K562 (cell line): ENCODE results near the gene SERPINA5. TPM values are rescaled to one million over a fixed set of nuclear protein-coding genes. Genes with fewer than 3 reads are reported as not detected.

ENCODE experiments used
- ATAC-seq: fragments of 200-7000 bp; cut with Tn5 transposase; 3 replicates; pipeline ENCODE4 v1.9.1; 2020; ENCODE audit warnings: moderate library complexity
- BruUV-seq: library from RNA; stranded (reverse); fragments of 400-500 nt; replicated peaks from 2 replicates; lab custom pipeline; 2021; lab: Mats Ljungman, UMichigan
- CTCF ChIA-PET: fragments of 300-600 bp; formaldehyde crosslinking; extraction: SDS; loops from one replicate; lab custom pipeline; 2021; ENCODE audit warnings: low intra/inter-chr PET ratio; lab: Yijun Ruan, JAX
- POLR2A ChIA-PET: fragments of 300-600, 350-650 bp; sonication (Branson Sonifier 250); formaldehyde crosslinking; extraction: SDS; loops from one replicate; lab custom pipeline; 2021; ENCODE audit warnings: antibody characterized with exemption, inconsistent platforms; lab: Yijun Ruan, JAX
- DNase-seq, 4 experiments: peaks; one replicate each; pipeline versions ENCODE4 v3.0.0 to v3.0.0-alpha.2; 2011 to 2018; ENCODE audit warnings: low spot score in 3 of 4, mixed read lengths in 3 of 4; ENCODE audit errors: extremely low read depth in 1 of 4
- FAIRE-seq: peaks from 2 replicates; lab custom pipeline; 2011; peaks lifted over from hg19 to GRCh38; lab: Jason Lieb, UNC
- H2AFZ ChIP-seq: 2 replicates; pipeline ENCODE4 v1.6.0; 2011; ENCODE audit warnings: low read depth, low read length, control low read depth, inconsistent platforms
- H3K27ac ChIP-seq: fragments of 200-600 bp; 3 replicates; pipeline ENCODE4 v1.8.0; 2011; ENCODE audit warnings: low read depth, mild to moderate bottlenecking, control low read depth, inconsistent platforms, low read length, moderate library complexity, mixed read lengths; ENCODE audit errors: extremely low read depth
- H3K27me3 ChIP-seq, 2 experiments: fragments of 300-600 bp in 1 of 2; 2 replicates in 1 of 2; 3 replicates in 1 of 2; pipeline versions ENCODE4 v1.6.0 to v1.8.0; 2011; ENCODE audit warnings: inconsistent platforms in 2 of 2, low read length in 2 of 2, mild to moderate bottlenecking in 1 of 2, mixed read lengths in 1 of 2, moderate library complexity in 1 of 2; ENCODE audit not compliant: control insufficient read depth in 2 of 2, insufficient read depth in 2 of 2
- H3K36me3 ChIP-seq: fragments of 300-600 bp; 3 replicates; pipeline ENCODE4 v1.8.0; 2011; ENCODE audit warnings: mild to moderate bottlenecking, low read length, inconsistent platforms; ENCODE audit not compliant: control insufficient read depth, insufficient read depth
- H3K4me1 ChIP-seq, 2 experiments: fragments of 200-600 bp in 1 of 2; replicated peaks in 1 of 2; 2 replicates in 1 of 2; 3 replicates in 1 of 2; pipeline versions ENCODE4 v1.5.1 to v1.8.0; 2011; ENCODE audit warnings: inconsistent platforms in 2 of 2, low read length in 2 of 2, mild to moderate bottlenecking in 1 of 2, mixed read lengths in 1 of 2, moderate library complexity in 1 of 2; ENCODE audit not compliant: control insufficient read depth in 2 of 2, insufficient read depth in 2 of 2
- H3K4me2 ChIP-seq: 2 replicates; pipeline ENCODE4 v1.6.1; 2011; ENCODE audit warnings: low read length, control low read depth, inconsistent platforms, mixed read lengths; ENCODE audit not compliant: insufficient read depth
- H3K4me3 ChIP-seq: fragments of 200-600 bp; sonication (generic), shearing (Covaris generic); 2 replicates; pipeline ENCODE4 v1.5.1; 2016; ENCODE audit warnings: control low read depth, inconsistent platforms
- H3K79me2 ChIP-seq: fragments of 200-600 bp; 3 replicates; pipeline ENCODE4 v1.8.0; 2011; ENCODE audit warnings: low read length, inconsistent platforms; ENCODE audit not compliant: control insufficient read depth, insufficient read depth
- H3K9ac ChIP-seq, 2 experiments: 2 replicates each; pipeline versions ENCODE4 v1.6.0 to v1.6.1; 2011; ENCODE audit warnings: low read depth in 2 of 2, low read length in 2 of 2, control low read depth in 1 of 2, inconsistent platforms in 1 of 2, mild to moderate bottlenecking in 1 of 2, mixed read lengths in 1 of 2; ENCODE audit not compliant: insufficient read depth in 1 of 2
- H3K9me1 ChIP-seq: one replicate; pipeline ENCODE4 v1.6.0; 2011; ENCODE audit warnings: inconsistent platforms, mild to moderate bottlenecking, low read length, moderate library complexity; ENCODE audit not compliant: control insufficient read depth, insufficient read depth
- H3K9me3 ChIP-seq: replicated peaks from 2 replicates; pipeline ENCODE4 v1.5.1; 2011; ENCODE audit warnings: low read depth, low read length, inconsistent platforms; ENCODE audit not compliant: control insufficient read depth, insufficient read depth
- H4K20me1 ChIP-seq: replicated peaks from 2 replicates; pipeline ENCODE4 v1.6.1; 2011; ENCODE audit warnings: low read length, inconsistent platforms, mixed read lengths; ENCODE audit not compliant: control insufficient read depth, insufficient read depth
- ARID2 ChIP-seq: fragments of 450-650 bp; IDR thresholded peaks from 2 replicates; pipeline ENCODE4 v1.6.1; 2017; ENCODE audit warnings: antibody characterized with exemption, mild to moderate bottlenecking
- CHCHD3 ChIP-seq: fragments of 250-450 bp; sonication (Bioruptor Pico); IDR thresholded peaks from 2 replicates; pipeline ENCODE4 v2.1.2; 2022; ENCODE audit warnings: mild to moderate bottlenecking
- JUND ChIP-seq, 2 experiments: IDR thresholded peaks; 2 replicates in 1 of 2; 3 replicates in 1 of 2; pipeline ENCODE4 v1.6.1; 2011; ENCODE audit warnings: borderline replicate concordance in 2 of 2, low read depth in 2 of 2, low read length in 2 of 2, improper control_type of control experiment in 1 of 2, missing biosample characterization in 1 of 2, missing genetic modification characterization in 1 of 2, missing genetic modification reagents in 1 of 2
- PRPF4 ChIP-seq: fragments of 200-400 bp; formaldehyde crosslinking; IDR thresholded peaks from one replicate; pipeline ENCODE4 v1.6.1; 2017; ENCODE audit warnings: low read length, low read depth, mild to moderate bottlenecking; ENCODE audit not compliant: insufficient read depth, poor library complexity, severe bottlenecking
- SIX5 ChIP-seq, 2 experiments: IDR thresholded peaks; 2 replicates each; pipeline ENCODE4 v1.6.1; 2011; ENCODE audit warnings: low read length in 2 of 2, borderline replicate concordance in 1 of 2, low read depth in 1 of 2, mild to moderate bottlenecking in 1 of 2, moderate library complexity in 1 of 2; ENCODE audit not compliant: insufficient read depth in 1 of 2
- ZNF609 ChIP-seq: sonication (generic); formaldehyde crosslinking; IDR thresholded peaks from 2 replicates; pipeline ENCODE4 v1.8.1; 2023; ENCODE audit warnings: missing genetic modification reagents, mild to moderate bottlenecking, borderline replicate concordance
- WGBS: fragments of 100-300 bp; shearing (Covaris generic); methylation state at CpG from one replicate; pipeline ENCODE4 v1.1.6; 2016; ENCODE audit warnings: low coverage, mixed read lengths; ENCODE audit not compliant: insufficient coverage; ENCODE audit errors: missing lambda C conversion rate; 5-methylcytosine and 5-hydroxymethylcytosine counted together
- in situ Hi-C: fragments of 300-500 bp; cut with MboI; formaldehyde crosslinking; loops from 4 replicates; pipeline ENCODE4 v1.15.0; 2018; ENCODE audit warnings: inconsistent platforms, mixed read lengths
- intact Hi-C: fragments of 100-400 bp; cut with micrococcal nuclease; formaldehyde crosslinking; loops from 2 replicates; pipeline ENCODE4 v1.14.2; 2022
- polyA plus RNA-seq, 8 experiments: library from polyadenylated mRNA; depleted of rRNA in 4 of 8; stranded (reverse) in 5 of 8; unstranded in 3 of 8; fragments of >200 nt; fragmentation: Nextera tagmentation in 2 of 8; fragmentation: Illumina TruSeq in 1 of 8; extraction: Ambion mirVana in 2 of 8; extraction: Trizol in 1 of 8; gene quantifications; 2 replicates each; pipeline versions ENCODE4 v1.2.1 to v1.2.3, GENCODE V29; 2011 to 2014; ENCODE audit warnings: inconsistent platforms in 1 of 8, missing spikeins in 1 of 8
- total RNA-seq, 7 experiments: library from RNA; depleted of rRNA in 6 of 7; stranded (reverse); fragments of >200 nt in 6 of 7; fragmentation: Illumina TruSeq in 2 of 7; extraction: Trizol in 2 of 7; gene quantifications; 2 replicates each; pipeline versions ENCODE4 v1.2.1 to v1.2.3, GENCODE V29; 2011 to 2021; ENCODE audit warnings: low replicate concordance in 1 of 7

Gene SERPINA5
- total and polyA plus RNA-seq, 9 of the 15 experiments (the other 6 are each of a cell fraction or from before 2014, with no cell fraction given) = 0.38 TPM; not detected in 8

- Histone ChIP-seq H3K36me3 (no peaks in the 10 kb centered on the region), H2AFZ (no peak overlapping the region)
- TF ChIP-seq ARID2 (no peak), CHCHD3 (no peak), PRPF4 (no peak), JUND (IDR thresholded peaks at IDR 0.05; ENCODE audit: borderline replicate concordance, low read depth, low read length) (no peak), JUND (tag; IDR thresholded peaks at IDR 0.05; ENCODE audit: borderline replicate concordance, low read depth, low read length) (no peak), SIX5 (IDR thresholded peaks at IDR 0.05; ENCODE audit: borderline replicate concordance in 1 of 2, insufficient read depth in 1 of 2, low read depth in 1 of 2, low read length in 2 of 2) (no peak), ZNF609 (CRISPR knock-in tag) (no peak)
- TF ChIP-seq, all 486 proteins: peak for 0
- Histone ChIP-seq H3K27me3 (no peaks in the 10 kb centered on the region), H3K4me1 (no peaks in the 10 kb centered on the region), H3K4me2 (no peak overlapping the region), H3K4me3 (no peak overlapping the region), H4K20me1 (no peaks in the 10 kb centered on the region), H3K79me2 (no peaks in the 10 kb centered on the region), H3K9me3 (no peaks in the 10 kb centered on the region), H3K9ac (no peak overlapping the region), H3K27ac (no peak overlapping the region), H3K9me1 (no peaks in the 10 kb centered on the region)
- in situ Hi-C loops (no loop called here), intact Hi-C loops (no loop called here)
- no TSS peak for BruUV-seq
- 10% methylated on average over 4 of the region's 8 CpGs for WGBS
- DNase-seq (no peak), ATAC-seq (no peak), FAIRE-seq (no peak)
- ChIA-PET CTCF (no interaction called here), POLR2A (interaction anchor here (0.5 to 0.6 kb wide), 2 partner anchors 407 to 451 kb away, joined by 3 read pairs; no protein-coding TSS in a partner anchor)
Observed at GRCh38 chr14:94550041-94550440, 31.2 kb upstream of the SERPINA5 start.
